GM23338 (cell line): ENCODE data around the gene HADHA. TPM values are rescaled to one million over a fixed set of nuclear protein-coding genes. Genes with fewer than 3 reads are reported as not detected.

Source experiments
- ATAC-seq: fragments of 200-7000 bp; cut with Tn5 transposase; 3 replicates; pipeline ENCODE4 v1.9.1; 2020
- DNase-seq: peaks from one replicate; pipeline ENCODE4 v3.0.0-alpha.2; 2015; ENCODE audit warnings: low spot score
- H2AFZ ChIP-seq: fragments of 200-600 bp; sonication (generic); 2 replicates; pipeline ENCODE4 v1.8.0; 2016; ENCODE audit warnings: antibody characterized with exemption, mild to moderate bottlenecking, moderate library complexity
- H3F3A ChIP-seq: fragments of 200-600 bp; sonication (generic); replicated peaks from 2 replicates; pipeline ENCODE4 v1.8.0; 2017; ENCODE audit warnings: antibody characterized with exemption, mixed run types, low read depth
- H3K27ac ChIP-seq: fragments of 200-600 bp; sonication (generic); 2 replicates; pipeline ENCODE4 v1.6.1; 2016; ENCODE audit warnings: low read depth
- H3K27me3 ChIP-seq: fragments of 200-600 bp; sonication (generic); 2 replicates; pipeline ENCODE4 v1.8.0; 2016; ENCODE audit warnings: mild to moderate bottlenecking, mixed run types, moderate library complexity; ENCODE audit not compliant: insufficient read depth
- H3K36me3 ChIP-seq: fragments of 200-600 bp; sonication (generic); 2 replicates; pipeline ENCODE4 v1.8.0; 2016; ENCODE audit warnings: mild to moderate bottlenecking; ENCODE audit not compliant: insufficient read depth
- H3K4me1 ChIP-seq: fragments of 200-600 bp; sonication (generic); 2 replicates; pipeline ENCODE4 v1.8.0; 2016; ENCODE audit warnings: mild to moderate bottlenecking, moderate library complexity; ENCODE audit not compliant: insufficient read depth
- H3K4me2 ChIP-seq: fragments of 200-600 bp; sonication (generic); 2 replicates; pipeline ENCODE4 v1.7.1; 2017; ENCODE audit warnings: mixed run types
- H3K4me3 ChIP-seq: fragments of 200-600 bp; sonication (generic); 2 replicates; pipeline ENCODE4 v1.6.1; 2016; ENCODE audit warnings: mixed run types
- H3K79me2 ChIP-seq: fragments of 200-600 bp; sonication (generic); replicated peaks from 2 replicates; pipeline ENCODE4 v1.8.0; 2017; ENCODE audit warnings: mild to moderate bottlenecking; ENCODE audit not compliant: insufficient read depth
- H3K9me2 ChIP-seq: fragments of 200-600 bp; sonication (generic); 2 replicates; pipeline ENCODE4 v1.8.0; 2017; ENCODE audit not compliant: insufficient read depth
- H4K20me1 ChIP-seq: fragments of 200-600 bp; sonication (generic); replicated peaks from 2 replicates; pipeline ENCODE4 v1.8.0; 2017; ENCODE audit warnings: mild to moderate bottlenecking; ENCODE audit not compliant: insufficient read depth
- H3K27ac Mint-ChIP-seq: 2 replicates; pipeline ENCODE4 v1.8.0; 2020; ENCODE audit warnings: inconsistent platforms, mild to moderate bottlenecking, moderate library complexity, mixed read lengths
- H3K27me3 Mint-ChIP-seq: 3 replicates; pipeline ENCODE4 v1.8.0; 2022; ENCODE audit warnings: low read depth, mild to moderate bottlenecking, moderate library complexity, mixed read lengths, inconsistent platforms; ENCODE audit not compliant: insufficient read depth, poor library complexity
- H3K36me3 Mint-ChIP-seq: 3 replicates; pipeline ENCODE4 v1.8.0; 2021; ENCODE audit warnings: low read depth, mild to moderate bottlenecking, inconsistent platforms, moderate library complexity, mixed read lengths
- H3K4me1 Mint-ChIP-seq: 3 replicates; pipeline ENCODE4 v1.8.0; 2020; ENCODE audit warnings: mild to moderate bottlenecking, inconsistent platforms, mixed read lengths
- H3K4me3 Mint-ChIP-seq: 3 replicates; pipeline ENCODE4 v1.8.0; 2021; ENCODE audit warnings: moderate library complexity, mild to moderate bottlenecking, inconsistent platforms, mixed read lengths
- H3K9me3 Mint-ChIP-seq: 3 replicates; pipeline ENCODE4 v1.8.0; 2020; ENCODE audit warnings: moderate library complexity, mild to moderate bottlenecking, inconsistent platforms, mixed read lengths
- CREB1 ChIP-seq: fragments of 250-450 bp; sonication (Bioruptor Pico); IDR thresholded peaks from 2 replicates; pipeline ENCODE4 v1.5.0; 2020; ENCODE audit warnings: low read depth, mild to moderate bottlenecking, moderate library complexity
- CTCF ChIP-seq, 2 experiments: fragments of 200-600 bp in 1 of 2; sonication (generic) in 1 of 2; conservative IDR thresholded peaks; 2 replicates each; pipeline versions ENCODE4 v1.5.1 to v1.6.1; 2016 to 2017; ENCODE audit warnings: antibody characterized with exemption in 2 of 2, low read depth in 2 of 2, mild to moderate bottlenecking in 2 of 2, moderate library complexity in 1 of 2
- ETS1 ChIP-seq: IDR thresholded peaks from 2 replicates; pipeline ENCODE4 v1.6.1; 2016; ENCODE audit warnings: antibody characterized with exemption
- EZH2 ChIP-seq: fragments of 200-600 bp; sonication (generic); IDR thresholded peaks from one replicate; pipeline ENCODE4 v1.8.0; 2017; ENCODE audit warnings: antibody characterized with exemption, mild to moderate bottlenecking, low read depth; ENCODE audit not compliant: unreplicated experiment
- EZH2phosphoT487 ChIP-seq: fragments of 200-600 bp; sonication (generic); IDR thresholded peaks from one replicate; pipeline ENCODE4 v1.8.1; 2018; ENCODE audit warnings: antibody characterized with exemption; ENCODE audit not compliant: unreplicated experiment
- JUNB ChIP-seq: IDR thresholded peaks from one replicate; pipeline ENCODE4 v1.6.1; 2016; ENCODE audit warnings: antibody characterized with exemption; ENCODE audit not compliant: unreplicated experiment
- NANOG ChIP-seq: IDR thresholded peaks from 2 replicates; pipeline ENCODE4 v1.6.1; 2016; ENCODE audit warnings: antibody characterized with exemption, borderline replicate concordance
- POLR2AphosphoS5 ChIP-seq: IDR thresholded peaks from 2 replicates; pipeline ENCODE4 v1.6.1; 2016; ENCODE audit warnings: antibody characterized with exemption, low read depth
- REST ChIP-seq: IDR thresholded peaks from one replicate; pipeline ENCODE4 v1.6.1; 2018; ENCODE audit warnings: antibody characterized with exemption; ENCODE audit not compliant: unreplicated experiment
- STAT1 ChIP-seq: IDR thresholded peaks from one replicate; pipeline ENCODE4 v1.6.1; 2016; ENCODE audit warnings: antibody characterized with exemption; ENCODE audit not compliant: unreplicated experiment
- ZNF114 ChIP-seq: fragments of 250-450 bp; sonication (Bioruptor Pico); IDR thresholded peaks from 2 replicates; pipeline ENCODE4 v1.5.0; 2020; ENCODE audit warnings: mild to moderate bottlenecking, moderate library complexity
- ZNF331 ChIP-seq: fragments of 250-450 bp; sonication (Bioruptor Pico); IDR thresholded peaks from 2 replicates; pipeline ENCODE4 v1.5.0; 2020; ENCODE audit warnings: low read depth, mild to moderate bottlenecking, moderate library complexity
- ZNF462 ChIP-seq: fragments of 250-450 bp; sonication (Bioruptor Pico); IDR thresholded peaks from 2 replicates; pipeline ENCODE4 v1.5.0; 2020; ENCODE audit warnings: mild to moderate bottlenecking, moderate library complexity
- polyA plus RNA-seq: library from polyadenylated mRNA; unstranded; fragments of >200 nt; fragmentation: Nextera tagmentation; extraction: Ambion mirVana; gene quantifications from 2 replicates; pipeline ENCODE4 v1.2.1, GENCODE V29; 2016
- total RNA-seq: library from RNA; depleted of rRNA; stranded (reverse); fragments of >200 nt; shearing (Covaris generic); gene quantifications from 2 replicates; pipeline ENCODE4 v1.2.3, GENCODE V29; 2014

HADHA gene
- total and polyA plus RNA-seq, 2 experiments from 2014 or later, result 63.9 to 92.3 TPM

DNA sequence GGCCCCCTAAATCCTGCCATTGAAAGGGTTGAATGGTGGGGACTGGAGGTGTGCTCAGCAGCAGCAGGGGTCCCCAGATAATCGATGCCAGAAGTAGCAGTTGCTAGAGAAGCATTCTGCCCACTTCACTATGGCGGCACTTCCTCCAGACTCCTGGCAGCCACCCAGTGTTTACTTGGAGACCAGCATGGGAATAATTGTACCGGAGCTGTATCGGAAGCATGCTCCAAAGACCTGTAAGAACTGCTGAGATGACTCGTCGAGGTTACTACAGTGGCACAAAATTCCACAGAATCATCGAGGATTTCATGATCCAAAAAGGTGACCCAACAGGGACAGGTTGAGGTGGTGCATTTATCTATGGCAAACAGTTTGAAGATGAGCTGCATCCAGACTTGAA lies 82.5 kb downstream of the HADHA start (continued):
- TF ChIP-seq ZNF462 (CRISPR knock-in tag), result no peak

DNA sequence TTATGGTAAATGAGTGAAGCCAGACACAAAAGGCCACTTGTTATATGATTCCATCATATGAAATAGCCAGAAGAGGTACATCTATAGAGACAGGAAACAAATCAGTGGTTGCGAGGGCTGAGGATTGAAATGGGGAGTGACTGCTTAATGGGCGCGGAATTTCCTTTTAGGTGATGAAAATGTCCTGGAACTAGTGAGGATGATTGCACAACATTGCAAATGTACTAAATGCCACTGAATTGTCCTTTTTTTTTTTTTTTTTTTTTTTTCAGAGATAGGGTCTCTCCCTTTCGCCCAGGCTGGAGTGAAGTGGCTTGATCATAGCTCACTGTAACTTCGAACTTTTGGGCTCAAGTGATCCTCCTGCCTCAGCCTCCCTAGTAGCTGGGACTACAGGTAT lies 86.9 kb downstream of the HADHA start:
- no peaks in the 10 kb centered on the region; the same call in 2 of the 3 replicates for H3K36me3 Mint-ChIP-seq
- ATAC-seq (no peak), DNase-seq (no peak)
- no peaks in the 10 kb centered on the region for H3K79me2 ChIP-seq
- H3K27me3 Mint-ChIP-seq, result peaks cover 4% of the 10 kb centered on the region
- no peaks in the 10 kb centered on the region for H3K9me2 ChIP-seq
- no peaks in the 10 kb centered on the region for H3K36me3 ChIP-seq
- no peak overlapping the region for H3K27ac Mint-ChIP-seq
- peaks cover 4% of the 10 kb centered on the region; the same call in 1 of the 3 replicates for H3K9me3 Mint-ChIP-seq
- no peaks in the 10 kb centered on the region for H3F3A ChIP-seq
- H4K20me1 ChIP-seq, result no peaks in the 10 kb centered on the region
- H3K27me3 ChIP-seq, result no peaks in the 10 kb centered on the region
- H3K27ac ChIP-seq, result no peak overlapping the region
- no peak overlapping the region for H2AFZ ChIP-seq
- no peaks in the 10 kb centered on the region for H3K4me1 Mint-ChIP-seq
- no peaks in the 10 kb centered on the region for H3K4me1 ChIP-seq
- H3K4me3 Mint-ChIP-seq, result no peak overlapping the region
- no peak overlapping the region for H3K4me3 ChIP-seq
- H3K4me2 ChIP-seq, result no peak overlapping the region
- no peak for TF ChIP-seq JUNB
- TF ChIP-seq STAT1, result no peak
- TF ChIP-seq NANOG, result no peak
- TF ChIP-seq CREB1 (CRISPR knock-in tag), result no peak
- no peak for TF ChIP-seq EZH2phosphoT487
- TF ChIP-seq EZH2, result no peak
- no peak for TF ChIP-seq POLR2AphosphoS5
- TF ChIP-seq REST, result no peak
- TF ChIP-seq ETS1, result no peak
- no peak for TF ChIP-seq CTCF (conservative IDR thresholded peaks at IDR 0.05; ENCODE audit: low read depth in 2 of 2)
- TF ChIP-seq ZNF331 (CRISPR knock-in tag), result no peak
- TF ChIP-seq ZNF114 (CRISPR knock-in tag), result no peak
